ENCODE results near the gene FAF2. TPM values are rescaled to one million over a fixed set of nuclear protein-coding genes. Genes with fewer than 3 reads are reported as not detected.

FAF2 gene
- polyA plus RNA-seq, 1 experiment, result 68.7 TPM

GRCh38 chr5:176418251-176418650, 29.9 kb upstream of the FAF2 start:
- Histone ChIP-seq H3K9me3 (ENCODE audit: control insufficient read depth, insufficient read depth, low read length) (no peaks in the 10 kb centered on the region; the same call in 1 of the 2 replicates), H3K27ac (ENCODE audit: low read depth, low read length) (no peak overlapping the region), H3K4me3 (ENCODE audit: low read depth, low read length) (no peak overlapping the region), H3K27me3 (ENCODE audit: control insufficient read depth, insufficient read depth, low read length) (no peaks in the 10 kb centered on the region)
- POLR2A ChIA-PET, result no interaction called here
- TF ChIP-seq CTCF (IDR thresholded peaks at IDR 0.05; ENCODE audit: low read depth, low read length), result no peak
- no peak for DNase-seq (ENCODE audit: low read depth, low spot score)
- CTCF ChIA-PET, result interaction anchor here (0.7 to 2.0 kb wide), 5 partner anchors 29 to 155 kb away, joined by 4 to 10 read pairs (median 5); partner anchors contain the start of gene RNF44

GRCh38 chr5:176420086-176420485, 28.1 kb upstream of the FAF2 start:
- ChIA-PET POLR2A (no interaction called here), CTCF (interaction anchor here (0.7 to 1.3 kb wide), 2 partner anchors 28 to 150 kb away, joined by 3 to 8 read pairs; partner anchors contain the start of gene FAF2)
- H3K27me3 ChIP-seq (ENCODE audit: control insufficient read depth, insufficient read depth, low read length), result no peaks in the 10 kb centered on the region
- DNase-seq (ENCODE audit: low read depth, low spot score), result no peak
- H3K4me3 ChIP-seq (ENCODE audit: low read depth, low read length), result no peak overlapping the region
- no peak overlapping the region for H3K27ac ChIP-seq (ENCODE audit: low read depth, low read length)
- no peak for TF ChIP-seq CTCF (IDR thresholded peaks at IDR 0.05; ENCODE audit: low read depth, low read length)
- no peaks in the 10 kb centered on the region; the same call in 1 of the 2 replicates for H3K9me3 ChIP-seq (ENCODE audit: control insufficient read depth, insufficient read depth, low read length)

GRCh38 chr5:176420972-176421544, 27.1 kb upstream of the FAF2 start:
- H3K9me3 ChIP-seq (ENCODE audit: control insufficient read depth, insufficient read depth, low read length), result peaks cover 4% of the 10 kb centered on the region; the same call in 1 of the 2 replicates
- no peaks in the 10 kb centered on the region for H3K27me3 ChIP-seq (ENCODE audit: control insufficient read depth, insufficient read depth, low read length)
- no peak overlapping the region for H3K4me3 ChIP-seq (ENCODE audit: low read depth, low read length)
- no peak for TF ChIP-seq CTCF (IDR thresholded peaks at IDR 0.05; ENCODE audit: low read depth, low read length)
- POLR2A ChIA-PET, result no interaction called here
- no peak overlapping the region for H3K27ac ChIP-seq (ENCODE audit: low read depth, low read length)
- no peak for DNase-seq (ENCODE audit: low read depth, low spot score)
- CTCF ChIA-PET, result interaction anchor here (0.6 to 1.3 kb wide), 6 partner anchors 27 to 1863 kb away, joined by 3 to 8 read pairs (median 3); partner anchors contain the start of genes FAF2 and RNF44

- no peak overlapping the region for H3K4me3 ChIP-seq (ENCODE audit: low read depth, low read length)
- H3K27ac ChIP-seq (ENCODE audit: low read depth, low read length), result no peak overlapping the region
- TF ChIP-seq CTCF (IDR thresholded peaks at IDR 0.05; ENCODE audit: low read depth, low read length), result no peak
- ChIA-PET CTCF (interaction anchor here (0.6 to 2.3 kb wide), 4 partner anchors 14 to 816 kb away, joined by 3 to 15 read pairs (median 4); partner anchors contain the start of gene FAF2), POLR2A (no interaction called here)
- DNase-seq (ENCODE audit: low read depth, low spot score), result no peak
- H3K9me3 ChIP-seq (ENCODE audit: control insufficient read depth, insufficient read depth, low read length), result peaks cover 4% of the 10 kb centered on the region; the same call in 1 of the 2 replicates
- no peaks in the 10 kb centered on the region for H3K27me3 ChIP-seq (ENCODE audit: control insufficient read depth, insufficient read depth, low read length)
Measured at GRCh38 chr5:176424181-176424580, 24.0 kb upstream of the FAF2 start.

- Histone ChIP-seq H3K27me3 (ENCODE audit: control insufficient read depth, insufficient read depth, low read length) (no peaks in the 10 kb centered on the region), H3K27ac (ENCODE audit: low read depth, low read length) (no peak overlapping the region), H3K4me3 (ENCODE audit: low read depth, low read length) (no peak overlapping the region), H3K9me3 (ENCODE audit: control insufficient read depth, insufficient read depth, low read length) (peaks cover 4% of the 10 kb centered on the region; the same call in 1 of the 2 replicates)
- no peak for TF ChIP-seq CTCF (IDR thresholded peaks at IDR 0.05; ENCODE audit: low read depth, low read length)
- ChIA-PET CTCF (interaction anchor here (0.8 to 3.5 kb wide), 2 partner anchors 9 to 23 kb away, joined by 4 to 28 read pairs; partner anchors contain the start of genes CLTB and FAF2), POLR2A (no interaction called here)
- no peak for DNase-seq (ENCODE audit: low read depth, low spot score)
Measured at GRCh38 chr5:176425138-176425537, 23.0 kb upstream of the FAF2 start.

All from AG04450 (cell line).